ENCODE data around the gene ABCB1.

- TF ChIP-seq POLR2A (IDR thresholded peaks at IDR 0.05) (no peak), CTCF (IDR thresholded peaks at IDR 0.05) (no peak)
These were observed 120.3 kb downstream of the ABCB1 start for GRCh38 chr7:87480386-87480785.

All from body of pancreas (tissue), 4 donors.